ENCODE measurements around the gene CCDC177. TPM values are rescaled to one million over a fixed set of nuclear protein-coding genes. Genes with fewer than 3 reads are reported as not detected.

The CCDC177 gene
- total RNA-seq, 1 experiment from 2014 or later, result not detected

GRCh38 chr14:69616408-69616773 is 41.7 kb upstream of the CCDC177 start:
- H3K4me3 ChIP-seq, result no peak overlapping the region
- intact Hi-C loops (cut with micrococcal nuclease; ENCODE audit: unreplicated experiment), result no loop called here
- POLR2A ChIA-PET (ENCODE audit: unreplicated experiment), result interaction anchor here (0.6 kb wide), 1 partner anchor 96 kb away, joined by 5 read pairs; no protein-coding TSS in a partner anchor
- peaks cover 8% of the 10 kb centered on the region; the same call in 1 of the 2 replicates for H3F3A ChIP-seq (ENCODE audit: insufficient read depth, low read depth)
- H3K9me3 ChIP-seq (ENCODE audit: insufficient read depth, low read depth), result no peaks in the 10 kb centered on the region
- DNase-seq, result no peak
- H3K79me2 ChIP-seq (ENCODE audit: low read depth), result peaks cover 15% of the 10 kb centered on the region; the same call in 1 of the 2 replicates
- peaks cover 10% of the 10 kb centered on the region for H3K4me1 ChIP-seq (replicated peaks; ENCODE audit: insufficient read depth)
- TF ChIP-seq EZH2 (IDR thresholded peaks at IDR 0.05; ENCODE audit: low read depth), result no peak
- no peak for TF ChIP-seq CTCF (conservative IDR thresholded peaks at IDR 0.05)
- no peak overlapping the region for H3K27ac ChIP-seq
- CTCF ChIA-PET, result no interaction called here
- no peaks in the 10 kb centered on the region for H4K20me1 ChIP-seq (ENCODE audit: insufficient read depth)
- no peaks in the 10 kb centered on the region for H3K27me3 ChIP-seq (ENCODE audit: insufficient read depth, low read depth)
- no TSS peak for BruUV-seq (replicated peaks)
- no peak overlapping the region for H3K4me2 ChIP-seq
- no peaks in the 10 kb centered on the region for H3K36me3 ChIP-seq (ENCODE audit: low read depth)
- no peak overlapping the region for H2AFZ ChIP-seq
- H3K9me2 ChIP-seq (ENCODE audit: insufficient read depth), result no peaks in the 10 kb centered on the region

GRCh38 chr14:69615496-69616407 is 41.1 kb upstream of the CCDC177 start:
- Histone ChIP-seq H3K27ac (no peak overlapping the region), H3K9me2 (ENCODE audit: insufficient read depth) (no peaks in the 10 kb centered on the region), H3K79me2 (ENCODE audit: low read depth) (peaks cover 15% of the 10 kb centered on the region; the same call in 1 of the 2 replicates), H3K4me3 (no peak overlapping the region), H3K27me3 (ENCODE audit: insufficient read depth, low read depth) (no peaks in the 10 kb centered on the region), H3K36me3 (ENCODE audit: low read depth) (no peaks in the 10 kb centered on the region), H3K4me1 (replicated peaks; ENCODE audit: insufficient read depth) (peaks cover 12% of the 10 kb centered on the region), H3F3A (ENCODE audit: insufficient read depth, low read depth) (peaks cover 8% of the 10 kb centered on the region; the same call in 1 of the 2 replicates), H4K20me1 (ENCODE audit: insufficient read depth) (no peaks in the 10 kb centered on the region), H3K4me2 (no peak overlapping the region), H3K9me3 (ENCODE audit: insufficient read depth, low read depth) (no peaks in the 10 kb centered on the region), H2AFZ (no peak overlapping the region)
- no TSS peak for BruUV-seq (replicated peaks)
- intact Hi-C loops (cut with micrococcal nuclease; ENCODE audit: unreplicated experiment), result no loop called here
- ChIA-PET CTCF (no interaction called here), POLR2A (ENCODE audit: unreplicated experiment) (interaction anchor here (0.6 kb wide), 1 partner anchor 97 kb away, joined by 5 read pairs; no protein-coding TSS in a partner anchor)
- TF ChIP-seq EZH2 (IDR thresholded peaks at IDR 0.05; ENCODE audit: low read depth) (no peak), CTCF (conservative IDR thresholded peaks at IDR 0.05) (no peak)
- no peak for DNase-seq

GRCh38 chr14:69615121-69615495 is 40.4 kb upstream of the CCDC177 start:
- BruUV-seq (replicated peaks), result no TSS peak
- intact Hi-C loops (cut with micrococcal nuclease; ENCODE audit: unreplicated experiment), result no loop called here
- Histone ChIP-seq H3K27me3 (ENCODE audit: insufficient read depth, low read depth) (no peaks in the 10 kb centered on the region), H2AFZ (no peak overlapping the region), H3K9me2 (ENCODE audit: insufficient read depth) (no peaks in the 10 kb centered on the region), H3K4me3 (no peak overlapping the region), H3K4me2 (no peak overlapping the region), H3K4me1 (replicated peaks; ENCODE audit: insufficient read depth) (peaks cover 17% of the 10 kb centered on the region), H3K36me3 (ENCODE audit: low read depth) (no peaks in the 10 kb centered on the region), H3K9me3 (ENCODE audit: insufficient read depth, low read depth) (no peaks in the 10 kb centered on the region), H4K20me1 (ENCODE audit: insufficient read depth) (no peaks in the 10 kb centered on the region), H3K79me2 (ENCODE audit: low read depth) (peaks cover 15% of the 10 kb centered on the region; the same call in 1 of the 2 replicates), H3K27ac (no peak overlapping the region), H3F3A (ENCODE audit: insufficient read depth, low read depth) (peaks cover 8% of the 10 kb centered on the region; the same call in 1 of the 2 replicates)
- ChIA-PET CTCF (no interaction called here), POLR2A (ENCODE audit: unreplicated experiment) (no interaction called here)
- TF ChIP-seq CTCF (conservative IDR thresholded peaks at IDR 0.05) (no peak), EZH2 (IDR thresholded peaks at IDR 0.05; ENCODE audit: low read depth) (no peak)
- no peak for DNase-seq
